GM12875 (cell line): ENCODE data around the gene CPXM2.

Source experiments
- H3K4me3 ChIP-seq: one replicate; pipeline ENCODE4 v1.5.1; 2011; ENCODE audit warnings: low read depth, low read length, control low read depth
- CTCF ChIP-seq: IDR thresholded peaks from 2 replicates; pipeline ENCODE4 v1.5.1; 2011; ENCODE audit warnings: low read depth, mild to moderate bottlenecking, control low read depth, inconsistent platforms, low read length, moderate library complexity, borderline replicate concordance; ENCODE audit not compliant: insufficient read depth

CPXM2 gene

GRCh38 chr10:123784216-123784615, 107.4 kb downstream of the CPXM2 start:
- no peak for TF ChIP-seq CTCF
- H3K4me3 ChIP-seq: no peak overlapping the region

- no peak for TF ChIP-seq CTCF
These were observed 108.3 kb downstream of the CPXM2 start for GRCh38 chr10:123783296-123783695.

GRCh38 chr10:123782549-123782948, 109.1 kb downstream of the CPXM2 start:
- H3K4me3 ChIP-seq: no peak overlapping the region
- TF ChIP-seq CTCF: no peak

More at GRCh38 chr10:123783296-123783695, 108.3 kb downstream of the CPXM2 start:
- no peak overlapping the region for H3K4me3 ChIP-seq

- no peak overlapping the region for H3K4me3 ChIP-seq
- TF ChIP-seq CTCF: no peak
These were observed 109.6 kb downstream of the CPXM2 start for GRCh38 chr10:123781956-123782500.

GRCh38 chr10:123781324-123781900, 110.2 kb downstream of the CPXM2 start:
- H3K4me3 ChIP-seq: no peak overlapping the region
- no peak for TF ChIP-seq CTCF

GRCh38 chr10:123778719-123779517, 112.7 kb downstream of the CPXM2 start:
- no peak for TF ChIP-seq CTCF
- no peak overlapping the region for H3K4me3 ChIP-seq
